Type B pancreatic cell (in vitro differentiated cells): ENCODE results near the gene IGF2BP1. TPM values are rescaled to one million over a fixed set of nuclear protein-coding genes. Genes with fewer than 3 reads are reported as not detected.
A peak's percentile ranks its signal among the peaks of the same experiment; 100 is the strongest.

Experiments
- DNase-seq: peaks from one replicate; pipeline ENCODE4 v3.0.0; 2021; ENCODE audit warnings: mixed read lengths; ENCODE audit not compliant: unreplicated experiment; ENCODE audit errors: extremely low spot score
- H3K27ac Mint-ChIP-seq: 2 replicates; pipeline ENCODE4 v1.8.0; 2021; ENCODE audit warnings: mild to moderate bottlenecking, mixed read lengths
- H3K27me3 Mint-ChIP-seq: 2 replicates; pipeline ENCODE4 v1.8.0; 2021; ENCODE audit warnings: mixed read lengths
- H3K36me3 Mint-ChIP-seq: 2 replicates; pipeline ENCODE4 v1.8.0; 2021; ENCODE audit warnings: mixed read lengths
- H3K4me1 Mint-ChIP-seq: one replicate; pipeline ENCODE4 v1.8.0; 2021; ENCODE audit warnings: mixed read lengths; ENCODE audit not compliant: unreplicated experiment
- H3K4me3 Mint-ChIP-seq: 2 replicates; pipeline ENCODE4 v1.8.0; 2021; ENCODE audit warnings: mild to moderate bottlenecking, mixed read lengths
- H3K9me3 Mint-ChIP-seq: 2 replicates; pipeline ENCODE4 v1.8.0; 2021; ENCODE audit warnings: mixed read lengths
- CTCF ChIP-seq: fragments of 200-600 bp; sonication (generic); conservative IDR thresholded peaks from 2 replicates; pipeline ENCODE4 v1.5.0; 2021; ENCODE audit warnings: antibody characterized with exemption, mild to moderate bottlenecking
- total RNA-seq: library from RNA; stranded (reverse); gene quantifications from 2 replicates; pipeline ENCODE4 v1.2.1, GENCODE V29; 2021; ENCODE audit warnings: low replicate concordance

The IGF2BP1 gene
- total RNA-seq, 1 donor from 2014 or later, result 232 TPM

- H3K36me3 Mint-ChIP-seq, result peaks cover 3% of the 10 kb centered on the region
- H3K4me3 Mint-ChIP-seq, result no peak overlapping the region
- H3K9me3 Mint-ChIP-seq, result peaks cover 5% of the 10 kb centered on the region
- no peak for DNase-seq
- H3K27me3 Mint-ChIP-seq, result peaks cover 31% of the 10 kb centered on the region
- no peaks in the 10 kb centered on the region for H3K4me1 Mint-ChIP-seq
- H3K27ac Mint-ChIP-seq, result no peak overlapping the region
- TF ChIP-seq CTCF, result no peak
These were observed 89.5 kb downstream of the IGF2BP1 start for GRCh38 chr17:49086649-49087048.

GRCh38 chr17:49089094-49089493, 91.9 kb downstream of the IGF2BP1 start:
- Mint-ChIP-seq H3K4me3 (no peak overlapping the region), H3K27ac (no peak overlapping the region), H3K9me3 (peaks cover 5% of the 10 kb centered on the region), H3K4me1 (no peaks in the 10 kb centered on the region), H3K27me3 (peaks cover 23% of the 10 kb centered on the region), H3K36me3 (peaks cover 3% of the 10 kb centered on the region)
- no peak for DNase-seq
- TF ChIP-seq CTCF, result no peak

- H3K27ac Mint-ChIP-seq, result peak overlapping the region; percentile 77
- no peaks in the 10 kb centered on the region for H3K4me1 Mint-ChIP-seq
- H3K27me3 Mint-ChIP-seq, result peaks cover 12% of the 10 kb centered on the region
These were observed 93.9 kb downstream of the IGF2BP1 start for GRCh38 chr17:49090878-49091594.

GRCh38 chr17:49093131-49093530, 95.9 kb downstream of the IGF2BP1 start:
- no peak for TF ChIP-seq CTCF
- Mint-ChIP-seq H3K27ac (no peak overlapping the region), H3K4me3 (no peak overlapping the region), H3K27me3 (no peaks in the 10 kb centered on the region), H3K4me1 (no peaks in the 10 kb centered on the region), H3K36me3 (peaks cover 3% of the 10 kb centered on the region), H3K9me3 (peaks cover 5% of the 10 kb centered on the region)
- DNase-seq, result no peak

More at GRCh38 chr17:49090878-49091594, 93.9 kb downstream of the IGF2BP1 start:
- Mint-ChIP-seq H3K36me3 (peaks cover 3% of the 10 kb centered on the region), H3K4me3 (no peak overlapping the region), H3K9me3 (peaks cover 5% of the 10 kb centered on the region)
- no peak for TF ChIP-seq CTCF
- no peak for DNase-seq

GRCh38 chr17:49100601-49101000, 103.4 kb downstream of the IGF2BP1 start:
- no peaks in the 10 kb centered on the region for H3K36me3 Mint-ChIP-seq
- no peaks in the 10 kb centered on the region for H3K4me1 Mint-ChIP-seq
- no peaks in the 10 kb centered on the region for H3K9me3 Mint-ChIP-seq
- no peak for TF ChIP-seq CTCF
- no peak for DNase-seq
- H3K27ac Mint-ChIP-seq, result no peak overlapping the region
- H3K27me3 Mint-ChIP-seq, result no peaks in the 10 kb centered on the region
- H3K4me3 Mint-ChIP-seq, result no peak overlapping the region
